Karpas-422 (cell line): ENCODE data around the gene EPN2. TPM values are rescaled to one million over a fixed set of nuclear protein-coding genes. Genes with fewer than 3 reads are reported as not detected.
"Not testable (repeated sequence)": the region's sequence is repeated elsewhere in the genome, so short reads cannot be mapped to it uniquely, and the experiment has no call there.

Experiments used
- DNase-seq: peaks from one replicate; pipeline ENCODE4 v3.0.0-alpha.2; 2015
- H2AFZ ChIP-seq: fragments of 200-600 bp; sonication (generic); 2 replicates; pipeline ENCODE4 v1.6.1; 2014; ENCODE audit warnings: antibody characterized with exemption, low read length, mixed read lengths
- H3K27ac ChIP-seq: fragments of 200-600 bp; sonication (generic); 2 replicates; pipeline ENCODE4 v1.5.1; 2014; ENCODE audit warnings: mild to moderate bottlenecking, low read length, moderate library complexity
- H3K27me3 ChIP-seq: fragments of 200-600 bp; sonication (generic); 2 replicates; pipeline ENCODE4 v1.6.1; 2014; ENCODE audit warnings: low read length, mixed read lengths
- H3K36me3 ChIP-seq: fragments of 200-600 bp; sonication (generic); 2 replicates; pipeline ENCODE4 v1.6.1; 2014; ENCODE audit warnings: low read length, mixed read lengths; ENCODE audit not compliant: insufficient read depth
- H3K4me1 ChIP-seq: fragments of 200-600 bp; sonication (generic); 2 replicates; pipeline ENCODE4 v1.6.1; 2014; ENCODE audit warnings: mild to moderate bottlenecking, low read length, mixed read lengths
- H3K4me2 ChIP-seq: fragments of 200-600 bp; sonication (generic); 2 replicates; pipeline ENCODE4 v1.6.1; 2014; ENCODE audit warnings: low read length, low read depth, mild to moderate bottlenecking; ENCODE audit not compliant: poor library complexity, severe bottlenecking
- H3K4me3 ChIP-seq: fragments of 200-600 bp; sonication (generic); 2 replicates; pipeline ENCODE4 v1.5.1; 2014; ENCODE audit warnings: mild to moderate bottlenecking, antibody characterized with exemption, low read length, mixed read lengths
- H3K79me2 ChIP-seq: fragments of 200-600 bp; sonication (generic); 2 replicates; pipeline ENCODE4 v1.6.1; 2014; ENCODE audit warnings: mild to moderate bottlenecking, low read length, mixed read lengths
- H3K9ac ChIP-seq: fragments of 200-600 bp; sonication (generic); 2 replicates; pipeline ENCODE4 v1.6.0; 2014; ENCODE audit warnings: low read length
- H3K9me2 ChIP-seq: fragments of 200-600 bp; sonication (generic), shearing (Covaris generic); replicated peaks from 2 replicates; pipeline ENCODE4 v1.6.0; 2014; ENCODE audit warnings: mild to moderate bottlenecking, low read length, moderate library complexity; ENCODE audit not compliant: insufficient read depth
- H3K9me3 ChIP-seq: fragments of 300-700, 200-600 bp; sonication (generic); 2 replicates; pipeline ENCODE4 v1.6.1; 2014; ENCODE audit warnings: low read length, mixed read lengths
- H4K20me1 ChIP-seq: fragments of 200-600 bp; sonication (generic); 2 replicates; pipeline ENCODE4 v1.6.1; 2014; ENCODE audit warnings: mild to moderate bottlenecking, antibody characterized with exemption, low read length, low read depth; ENCODE audit not compliant: insufficient read depth
- total RNA-seq: library from RNA; depleted of rRNA; stranded (reverse); fragments of >200 nt; shearing (Covaris generic); gene quantifications from 2 replicates; pipeline ENCODE4 v1.2.3, GENCODE V29; 2014; ENCODE audit warnings: low replicate concordance

EPN2 gene
- total RNA-seq, 1 experiment from 2014 or later = 17.6 TPM

GRCh38 chr17:19274893-19275292 is 37.7 kb downstream of the EPN2 start:
- H3K36me3 ChIP-seq = no peaks in the 10 kb centered on the region
- H3K27ac ChIP-seq = no peak overlapping the region
- H3K4me2 ChIP-seq = no peak overlapping the region
- H3K4me1 ChIP-seq = no peaks in the 10 kb centered on the region
- H3K9me2 ChIP-seq = no peaks in the 10 kb centered on the region
- H2AFZ ChIP-seq = no peak overlapping the region
- no peaks in the 10 kb centered on the region for H3K9me3 ChIP-seq
- DNase-seq = no peak
- H3K9ac ChIP-seq = no peak overlapping the region
- no peaks in the 10 kb centered on the region for H3K79me2 ChIP-seq
- H4K20me1 ChIP-seq = peaks cover 43% of the 10 kb centered on the region
- H3K27me3 ChIP-seq = no peaks in the 10 kb centered on the region
- H3K4me3 ChIP-seq = no peak overlapping the region

- H3K9me3 ChIP-seq = no peaks in the 10 kb centered on the region
- H3K36me3 ChIP-seq = no peaks in the 10 kb centered on the region
- no peaks in the 10 kb centered on the region for H3K79me2 ChIP-seq
- DNase-seq = no peak
- H3K4me2 ChIP-seq = no peak overlapping the region
- no peaks in the 10 kb centered on the region for H3K9me2 ChIP-seq
- H3K9ac ChIP-seq = no peak overlapping the region
- H3K27me3 ChIP-seq = no peaks in the 10 kb centered on the region
- H3K4me3 ChIP-seq = no peak overlapping the region
- no peak overlapping the region for H2AFZ ChIP-seq
- peaks cover 42% of the 10 kb centered on the region; the same call in 1 of the 2 replicates for H4K20me1 ChIP-seq
- no peak overlapping the region for H3K27ac ChIP-seq
- no peaks in the 10 kb centered on the region for H3K4me1 ChIP-seq
Observed at GRCh38 chr17:19275457-19276127, 38.4 kb downstream of the EPN2 start.

DNA sequence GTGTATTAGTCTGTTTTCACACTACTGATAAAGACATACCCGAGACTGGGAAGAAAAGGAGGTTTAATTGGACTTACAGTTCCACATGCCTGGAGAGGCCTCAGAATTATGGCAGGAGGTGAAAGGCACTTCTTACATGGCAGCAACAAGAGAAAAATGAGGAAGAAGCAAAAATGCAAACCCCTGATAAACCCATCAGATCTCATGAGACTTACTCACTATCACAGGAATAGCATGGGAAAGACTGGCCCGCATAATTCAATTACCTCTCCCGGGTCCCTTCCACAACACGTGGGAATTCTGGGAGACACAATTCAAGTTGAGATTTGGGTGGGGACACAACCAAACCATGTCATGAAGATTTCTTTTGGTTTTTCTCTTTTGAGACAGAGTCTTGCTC is 41.1 kb downstream of the EPN2 start:
- H3K4me1 ChIP-seq, H3K9me2 ChIP-seq, H3K79me2 ChIP-seq, H2AFZ ChIP-seq, H3K27me3 ChIP-seq, H3K9me3 ChIP-seq, H3K4me3 ChIP-seq, H3K9ac ChIP-seq, H3K4me2 ChIP-seq, H3K27ac ChIP-seq, DNase-seq, H3K36me3 ChIP-seq: not testable (repeated sequence)
- H4K20me1 ChIP-seq = peaks cover 34% of the 10 kb centered on the region; the same call in 1 of the 2 replicates

- Histone ChIP-seq H3K4me2 (no peak overlapping the region), H3K4me1 (peaks cover 11% of the 10 kb centered on the region), H3K9me3 (no peaks in the 10 kb centered on the region), H3K27me3 (no peaks in the 10 kb centered on the region), H3K4me3 (no peak overlapping the region), H3K27ac (no peak overlapping the region), H2AFZ (no peak overlapping the region), H3K79me2 (no peaks in the 10 kb centered on the region), H3K36me3 (no peaks in the 10 kb centered on the region), H3K9me2 (no peaks in the 10 kb centered on the region), H4K20me1 (peaks cover 31% of the 10 kb centered on the region; the same call in 1 of the 2 replicates), H3K9ac (no peak overlapping the region)
- no peak for DNase-seq
Observed at GRCh38 chr17:19278729-19279128, 41.6 kb downstream of the EPN2 start.

GRCh38 chr17:19281161-19281560 is 44.0 kb downstream of the EPN2 start:
- no peak overlapping the region for H3K4me2 ChIP-seq
- no peak overlapping the region for H3K9ac ChIP-seq
- H3K4me3 ChIP-seq = no peak overlapping the region
- no peaks in the 10 kb centered on the region for H3K79me2 ChIP-seq
- peaks cover 36% of the 10 kb centered on the region for H4K20me1 ChIP-seq
- no peaks in the 10 kb centered on the region for H3K27me3 ChIP-seq
- no peak overlapping the region for H3K27ac ChIP-seq
- H2AFZ ChIP-seq = no peak overlapping the region
- no peak for DNase-seq
- H3K4me1 ChIP-seq = peaks cover 26% of the 10 kb centered on the region
- no peaks in the 10 kb centered on the region for H3K9me3 ChIP-seq
- H3K9me2 ChIP-seq = no peaks in the 10 kb centered on the region
- no peaks in the 10 kb centered on the region for H3K36me3 ChIP-seq

- Histone ChIP-seq H3K9ac (peak overlapping the region; percentile 16; the same call in 1 of the 2 replicates), H3K4me1 (peaks cover 26% of the 10 kb centered on the region), H3K9me2 (no peaks in the 10 kb centered on the region), H3K4me2 (peak overlapping the region; percentile 67), H3K27ac (no peak overlapping the region; the same call in 1 of the 2 replicates), H3K9me3 (no peaks in the 10 kb centered on the region), H3K27me3 (no peaks in the 10 kb centered on the region), H2AFZ (no peak overlapping the region), H3K4me3 (peak overlapping the region; percentile 42), H3K79me2 (no peaks in the 10 kb centered on the region), H4K20me1 (peaks cover 49% of the 10 kb centered on the region), H3K36me3 (no peaks in the 10 kb centered on the region)
- DNase-seq = peak; percentile 70
Observed at GRCh38 chr17:19284005-19284959, 47.1 kb downstream of the EPN2 start.

DNA sequence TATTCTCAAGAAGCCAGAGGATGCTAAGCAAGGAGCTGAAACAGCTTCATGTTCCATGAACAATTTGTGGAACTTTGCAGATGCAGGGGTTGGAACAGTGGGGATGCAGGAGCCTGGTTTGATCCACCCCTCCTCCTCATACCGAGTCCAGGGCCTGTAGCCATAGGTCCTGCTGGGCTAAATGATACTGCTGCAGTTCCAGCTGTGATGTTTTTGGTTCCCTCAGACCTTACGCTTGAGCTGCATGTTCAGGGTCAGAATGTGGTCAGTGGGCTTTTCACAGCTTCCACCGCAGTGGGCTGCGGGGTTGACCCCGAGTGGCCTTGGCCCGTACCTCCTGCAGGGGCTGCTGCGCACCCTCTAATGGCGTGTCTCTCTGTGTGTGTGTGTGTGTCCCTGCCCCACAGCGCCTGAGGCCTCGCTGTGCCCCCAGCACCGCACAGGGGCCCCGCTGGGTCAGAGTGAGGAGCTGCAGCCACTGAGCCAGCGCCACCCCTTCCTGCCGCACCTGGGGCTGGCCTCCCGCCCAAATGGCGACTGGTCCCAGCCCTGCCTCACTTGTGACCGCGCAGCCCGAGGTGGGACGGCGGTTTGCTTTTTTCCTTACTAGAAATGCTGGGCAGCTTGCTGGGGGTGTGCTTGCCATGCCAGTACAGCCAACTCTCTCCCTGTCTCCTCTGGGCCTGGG is 48.2 kb downstream of the EPN2 start:
- H3K9ac ChIP-seq = no peak overlapping the region
- H4K20me1 ChIP-seq = peaks cover 46% of the 10 kb centered on the region
- no peaks in the 10 kb centered on the region for H3K9me2 ChIP-seq
- DNase-seq = no peak
- H3K27me3 ChIP-seq = no peaks in the 10 kb centered on the region
- H3K4me2 ChIP-seq = no peak overlapping the region
- H3K36me3 ChIP-seq = no peaks in the 10 kb centered on the region
- no peak overlapping the region for H3K4me3 ChIP-seq
- no peak overlapping the region for H3K27ac ChIP-seq
- H2AFZ ChIP-seq = no peak overlapping the region
- no peaks in the 10 kb centered on the region for H3K9me3 ChIP-seq
- H3K4me1 ChIP-seq = peaks cover 26% of the 10 kb centered on the region
- H3K79me2 ChIP-seq = no peaks in the 10 kb centered on the region
